ENCODE data around the gene ATF3.
A peak's percentile ranks its signal among the peaks of the same experiment; 100 is the strongest.

Gene ATF3

GRCh38 chr1:212608392-212608958 is at the start of gene ATF3:
Gene ATF3, plus strand, starts transcription at chr1:212608761. Its CDS starts 6,261 bp downstream, at chr1:212615022.
- DNase-seq, result peak; percentile 98

- DNase-seq, result no peak
These were observed 48.6 kb upstream of the ATF3 start for GRCh38 chr1:212559929-212560328.

GRCh38 chr1:212560933-212561460 is 47.6 kb upstream of the ATF3 start:
- no peak for DNase-seq

GRCh38 chr1:212561501-212561931 is 47.0 kb upstream of the ATF3 start:
- DNase-seq, result no peak

GRCh38 chr1:212562771-212563170 is 45.8 kb upstream of the ATF3 start:
- no peak for DNase-seq

- DNase-seq, result no peak
These were observed 43.5 kb upstream of the ATF3 start for GRCh38 chr1:212565079-212565478.

GRCh38 chr1:212565571-212566305 is 42.8 kb upstream of the ATF3 start:
- DNase-seq, result no peak

- peak; percentile 69 for DNase-seq
These were observed 41.8 kb upstream of the ATF3 start for GRCh38 chr1:212566522-212567479.

GRCh38 chr1:212567638-212568037 is 40.9 kb upstream of the ATF3 start:
- no peak for DNase-seq

- DNase-seq, result no peak
These were observed 39.5 kb upstream of the ATF3 start for GRCh38 chr1:212568978-212569537.

- DNase-seq, result no peak
These were observed 33.8 kb upstream of the ATF3 start for GRCh38 chr1:212574732-212575131.

GRCh38 chr1:212575333-212575732 is 33.2 kb upstream of the ATF3 start:
- no peak for DNase-seq

- DNase-seq, result no peak
These were observed 30.5 kb upstream of the ATF3 start for GRCh38 chr1:212578041-212578440.

- no peak for DNase-seq
These were observed 27.5 kb upstream of the ATF3 start for GRCh38 chr1:212581034-212581433.

GRCh38 chr1:212582291-212582690 is 26.3 kb upstream of the ATF3 start:
- DNase-seq, result no peak

- DNase-seq, result no peak
These were observed 25.5 kb upstream of the ATF3 start for GRCh38 chr1:212582808-212583615.

GRCh38 chr1:212583643-212584042 is 24.9 kb upstream of the ATF3 start:
- no peak for DNase-seq

- no peak for DNase-seq
These were observed 24.3 kb upstream of the ATF3 start for GRCh38 chr1:212584092-212584886.

- no peak for DNase-seq
These were observed 23.4 kb upstream of the ATF3 start for GRCh38 chr1:212585210-212585609.

GRCh38 chr1:212586206-212587015 is 22.1 kb upstream of the ATF3 start:
- no peak for DNase-seq

All from eye (tissue), 1 donor.